GM12865 (cell line): ENCODE results near the gene PLPPR1.

Experiments
- DNase-seq: peaks from one replicate; pipeline ENCODE4 v3.0.0; 2010; ENCODE audit warnings: low read depth
- H3K4me3 ChIP-seq: 2 replicates; pipeline ENCODE4 v1.5.1; 2011; ENCODE audit warnings: mild to moderate bottlenecking, low read depth, low read length, control low read depth
- TF ChIP-seq, protein P1 (sequence below): IDR thresholded peaks from 2 replicates; pipeline ENCODE4 v1.5.1; 2011; ENCODE audit warnings: low read length, control low read depth, low read depth, inconsistent platforms; ENCODE audit not compliant: insufficient read depth; ENCODE audit errors: missing control alignments

Gene PLPPR1

DNA sequence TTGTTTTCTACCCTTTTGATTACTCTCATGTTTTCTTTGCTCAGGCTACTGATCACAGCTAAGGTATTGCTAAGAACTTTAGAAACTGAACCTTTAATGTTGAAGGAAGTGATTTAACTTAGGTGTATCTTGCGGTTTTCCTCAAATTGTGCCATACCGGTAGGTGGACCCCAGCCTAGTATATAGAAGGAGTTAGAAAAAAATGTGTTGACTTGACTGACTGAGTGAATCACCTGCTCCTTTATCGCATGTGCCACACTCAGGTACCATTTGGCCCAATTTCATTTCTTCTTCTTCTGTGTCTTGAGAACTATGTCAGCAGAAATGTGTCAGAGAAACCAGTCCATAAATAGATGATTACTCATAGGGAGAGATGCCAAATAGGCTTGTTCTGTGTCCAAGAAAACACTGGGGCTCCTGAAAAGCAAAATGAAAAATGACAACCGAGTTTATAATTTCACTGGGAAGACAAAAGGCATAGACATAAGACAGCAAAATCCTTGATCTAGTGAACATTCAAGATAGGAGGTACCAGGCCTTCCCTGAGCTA lies 19.4 kb downstream of the PLPPR1 start:
- DNase-seq, result no peak
- TF ChIP-seq, protein P1, sequence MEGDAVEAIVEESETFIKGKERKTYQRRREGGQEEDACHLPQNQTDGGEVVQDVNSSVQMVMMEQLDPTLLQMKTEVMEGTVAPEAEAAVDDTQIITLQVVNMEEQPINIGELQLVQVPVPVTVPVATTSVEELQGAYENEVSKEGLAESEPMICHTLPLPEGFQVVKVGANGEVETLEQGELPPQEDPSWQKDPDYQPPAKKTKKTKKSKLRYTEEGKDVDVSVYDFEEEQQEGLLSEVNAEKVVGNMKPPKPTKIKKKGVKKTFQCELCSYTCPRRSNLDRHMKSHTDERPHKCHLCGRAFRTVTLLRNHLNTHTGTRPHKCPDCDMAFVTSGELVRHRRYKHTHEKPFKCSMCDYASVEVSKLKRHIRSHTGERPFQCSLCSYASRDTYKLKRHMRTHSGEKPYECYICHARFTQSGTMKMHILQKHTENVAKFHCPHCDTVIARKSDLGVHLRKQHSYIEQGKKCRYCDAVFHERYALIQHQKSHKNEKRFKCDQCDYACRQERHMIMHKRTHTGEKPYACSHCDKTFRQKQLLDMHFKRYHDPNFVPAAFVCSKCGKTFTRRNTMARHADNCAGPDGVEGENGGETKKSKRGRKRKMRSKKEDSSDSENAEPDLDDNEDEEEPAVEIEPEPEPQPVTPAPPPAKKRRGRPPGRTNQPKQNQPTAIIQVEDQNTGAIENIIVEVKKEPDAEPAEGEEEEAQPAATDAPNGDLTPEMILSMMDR, result no peak
- no peak overlapping the region for H3K4me3 ChIP-seq

DNA sequence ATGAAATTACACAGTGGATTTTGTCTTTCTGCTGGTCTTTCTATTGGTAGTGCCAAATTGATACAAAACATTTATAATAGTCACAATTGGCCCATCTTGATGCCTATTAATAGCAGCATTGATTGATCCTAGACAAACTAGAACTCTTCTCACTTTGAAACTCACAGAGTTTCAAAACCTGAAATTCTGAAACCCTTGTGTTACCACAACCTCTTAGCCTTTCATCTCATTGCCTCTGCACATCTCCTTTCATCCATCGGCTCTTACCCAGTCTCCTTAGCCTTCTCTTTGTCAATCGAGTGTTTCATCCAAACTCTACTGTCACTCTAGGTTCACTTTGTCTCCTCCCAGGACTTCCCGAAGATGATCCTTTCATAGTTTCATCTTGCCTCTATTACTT lies 22.1 kb downstream of the PLPPR1 start:
- no peak overlapping the region for H3K4me3 ChIP-seq
- TF ChIP-seq, protein P1, result no peak
- no peak for DNase-seq

DNA sequence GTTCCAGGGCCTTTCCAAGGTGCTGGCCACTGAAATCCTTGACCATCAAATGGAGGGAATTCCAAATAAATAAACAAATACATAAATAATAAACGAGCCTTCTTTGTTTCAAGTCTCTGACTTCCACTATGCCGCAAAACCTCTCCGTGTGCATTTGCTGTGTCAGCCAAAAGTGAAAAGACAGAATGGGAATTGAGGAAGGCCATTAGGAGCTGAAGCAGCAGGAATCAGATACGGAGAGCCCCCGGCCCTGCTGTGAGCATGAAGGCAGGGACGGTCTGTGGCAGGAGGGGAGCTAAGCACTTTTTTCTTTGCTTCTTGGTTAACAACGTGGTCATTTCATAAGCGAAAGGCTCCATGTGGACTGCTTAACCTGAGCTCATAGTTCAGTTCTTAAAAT lies 26.1 kb downstream of the PLPPR1 start:
- TF ChIP-seq, protein P1, result no peak
- no peak overlapping the region for H3K4me3 ChIP-seq

DNA sequence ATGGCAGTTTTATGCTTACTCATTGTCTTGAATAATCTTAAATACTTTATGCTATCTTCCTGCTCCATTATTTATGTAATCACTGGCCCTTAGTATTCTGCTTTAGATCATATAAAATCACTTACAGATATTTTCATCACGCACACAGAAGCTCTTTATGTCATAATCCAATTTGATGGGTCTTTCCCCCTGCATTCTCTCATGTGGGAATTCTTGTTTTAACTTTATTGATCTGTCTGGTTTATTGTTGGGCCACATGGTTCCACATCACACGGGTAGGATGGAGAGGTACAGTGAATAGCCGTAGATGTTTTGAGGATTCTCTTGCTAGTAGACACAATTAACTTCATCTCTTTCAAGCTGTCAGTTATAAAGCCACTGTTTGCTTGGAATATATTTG lies 27.0 kb downstream of the PLPPR1 start:
- no peak overlapping the region for H3K4me3 ChIP-seq
- no peak for DNase-seq
- TF ChIP-seq, protein P1, result no peak

More for the DNA sequence above, 26.1 kb downstream of the PLPPR1 start:
- no peak for DNase-seq

DNA sequence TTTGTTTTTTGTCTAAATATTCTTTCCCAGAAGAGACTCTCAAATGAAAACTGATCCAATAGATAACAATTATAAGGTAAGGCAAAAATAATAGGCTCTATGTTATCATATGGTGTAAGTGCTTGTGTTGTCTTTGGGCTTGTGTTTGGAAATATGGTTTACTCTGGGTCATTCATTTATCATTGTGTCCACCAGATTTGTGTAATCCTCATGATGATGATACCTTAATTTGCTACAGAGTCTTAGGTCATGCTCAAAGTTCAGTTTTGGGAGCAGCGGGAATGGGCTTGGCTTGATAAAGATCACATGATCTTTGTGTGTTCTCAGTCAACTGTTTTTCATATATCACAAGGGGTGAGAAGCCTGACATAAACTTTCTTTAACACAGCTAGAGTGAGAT lies 34.2 kb downstream of the PLPPR1 start:
- DNase-seq, result no peak
- TF ChIP-seq, protein P1, result no peak
- H3K4me3 ChIP-seq, result no peak overlapping the region

DNA sequence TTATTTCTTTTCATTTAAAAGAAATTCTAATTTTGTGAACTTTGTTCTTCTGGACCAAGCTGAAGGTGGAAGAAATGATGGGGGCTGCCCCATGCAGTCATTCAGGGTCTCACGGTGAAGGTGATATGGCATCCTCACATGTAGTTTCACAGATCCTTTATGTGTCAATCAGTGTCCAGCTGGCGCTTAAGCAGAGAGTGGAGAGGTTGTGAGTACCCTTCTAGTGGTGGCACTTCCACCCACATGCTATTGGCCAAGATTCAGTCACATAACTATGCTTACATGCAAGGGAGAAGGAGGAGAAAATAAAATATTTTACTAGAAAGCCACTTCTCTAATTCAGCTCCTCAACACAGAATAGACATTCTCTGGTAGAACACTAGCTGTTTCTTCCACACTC lies 34.7 kb downstream of the PLPPR1 start:
- DNase-seq, result no peak
- H3K4me3 ChIP-seq, result no peak overlapping the region
- TF ChIP-seq, protein P1, result no peak

DNA sequence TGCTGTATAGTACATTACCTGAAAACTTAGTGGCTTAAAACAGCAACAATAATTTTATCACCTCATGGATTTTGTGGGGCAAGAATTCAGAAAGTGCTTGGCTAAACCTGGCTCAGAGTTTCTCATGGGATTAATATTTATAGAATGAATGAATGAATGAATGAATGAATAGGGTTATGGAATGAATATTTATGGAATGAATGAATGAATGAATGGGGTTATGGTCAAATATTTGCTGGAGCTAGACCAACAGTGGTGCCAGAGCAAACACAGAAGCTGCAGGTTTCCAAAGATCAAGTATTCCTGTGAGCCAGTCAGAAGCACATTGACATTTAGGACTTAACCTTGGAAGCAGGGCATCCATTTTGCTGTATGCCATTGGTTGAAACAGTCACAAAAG lies 35.7 kb downstream of the PLPPR1 start:
- DNase-seq, result no peak
- no peak overlapping the region for H3K4me3 ChIP-seq
- TF ChIP-seq, protein P1, result no peak
